NCI-H524 treated with DMSO at 0.1 percent for 48 hours (cell line): Measurements from ENCODE around the gene ABCA4.
"Not testable (repeated sequence)": the region's sequence is repeated elsewhere in the genome, so short reads cannot be mapped to it uniquely, and the experiment has no call there.

ENCODE experiments used
- DNase-seq: peaks from one replicate; lab custom pipeline; 2025; lab: John Stamatoyannopoulos, UW

Gene ABCA4

GRCh38 chr1:94120991-94121390 lies at the start of gene ABCA4:
ABCA4 (minus strand) TSS chr1:94121148; CDS start chr1:94121045, 103 bp downstream.
- DNase-seq = peak; percentile 69

DNA sequence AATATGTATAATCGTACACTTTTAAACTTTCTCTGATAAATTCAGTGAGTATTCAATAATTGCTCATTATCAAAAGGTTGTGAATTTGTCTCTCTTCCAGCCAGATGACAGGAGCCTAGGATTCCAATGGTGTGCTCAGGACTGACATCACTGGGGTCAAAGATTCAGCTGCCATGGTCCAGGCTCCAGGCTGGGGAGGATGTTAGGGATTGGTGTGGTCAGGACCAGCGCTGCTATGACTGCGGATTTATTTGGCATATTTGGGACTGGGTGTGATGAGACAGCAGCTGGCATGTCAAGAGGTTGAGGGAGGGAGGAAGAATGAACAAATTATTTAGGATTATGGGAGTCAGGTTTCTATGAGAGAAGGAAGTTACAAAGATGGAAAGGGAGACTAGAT lies 48.2 kb upstream of the ABCA4 start:
- DNase-seq = peak; percentile 84

- DNase-seq = no peak
Measured at GRCh38 chr1:94165843-94166242, 44.9 kb upstream of the ABCA4 start.

DNA sequence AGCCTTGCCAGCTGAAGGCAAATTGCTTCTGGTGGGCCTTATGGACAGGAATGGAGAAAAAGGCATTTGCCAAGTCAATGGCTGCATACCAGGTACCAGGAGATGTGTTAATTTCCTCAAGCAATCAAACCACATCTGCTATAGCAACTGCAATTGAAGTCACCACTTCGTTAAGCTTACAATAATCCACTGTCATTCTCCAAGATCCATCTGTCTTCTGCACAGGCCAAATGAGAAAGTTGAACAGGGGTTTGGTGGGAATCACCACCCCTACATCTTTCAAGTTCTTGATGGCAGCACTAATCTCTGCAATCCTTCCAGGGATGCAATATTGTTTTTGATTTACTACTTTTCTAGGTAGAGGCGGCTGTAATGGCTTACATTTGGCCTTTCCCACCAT lies 43.9 kb upstream of the ABCA4 start:
- peak; percentile 38 for DNase-seq

DNA sequence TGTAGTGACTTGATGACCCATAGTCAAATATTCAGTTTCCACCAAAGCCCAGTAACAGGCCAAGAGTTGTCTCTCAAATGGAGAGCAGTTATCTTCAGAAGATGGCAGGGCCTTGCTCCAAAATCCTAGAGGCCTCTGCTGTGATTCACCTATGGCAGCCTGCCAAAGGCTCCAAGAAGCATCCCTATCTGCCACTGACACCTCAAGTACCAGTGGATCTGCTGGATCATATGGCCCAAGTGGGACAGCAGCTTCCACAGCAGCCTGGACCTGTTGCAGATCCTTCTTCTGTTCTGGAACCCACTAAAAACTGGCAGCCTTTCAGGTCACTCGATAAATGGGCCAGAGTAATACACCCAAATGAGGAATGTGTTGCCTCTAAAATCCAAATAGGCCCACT lies 43.2 kb upstream of the ABCA4 start:
- not testable (repeated sequence) for DNase-seq

DNA sequence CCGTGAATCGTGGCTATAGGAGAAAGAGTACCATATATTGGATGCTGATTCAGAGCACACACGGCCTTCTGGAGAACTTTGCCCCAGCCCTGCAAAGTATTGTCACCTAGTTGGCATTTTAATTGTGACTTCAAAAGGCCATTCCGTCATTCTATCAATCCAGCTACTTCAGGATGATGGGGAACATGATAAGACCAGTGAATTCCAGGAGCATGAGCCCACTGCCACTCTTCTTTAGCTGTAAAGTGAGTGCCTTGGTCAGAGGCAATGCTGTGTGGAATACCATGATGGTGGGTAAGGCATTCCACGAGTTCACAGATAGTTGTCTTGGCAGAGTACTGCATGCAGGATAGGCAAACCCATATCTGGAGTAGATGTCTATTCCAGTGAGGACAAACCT lies 42.3 kb upstream of the ABCA4 start:
- not testable (repeated sequence) for DNase-seq

GRCh38 chr1:94160811-94161210 lies 39.9 kb upstream of the ABCA4 start:
- peak; percentile 95 for DNase-seq

GRCh38 chr1:94156096-94156625 lies 35.2 kb upstream of the ABCA4 start:
- DNase-seq = no peak

DNA sequence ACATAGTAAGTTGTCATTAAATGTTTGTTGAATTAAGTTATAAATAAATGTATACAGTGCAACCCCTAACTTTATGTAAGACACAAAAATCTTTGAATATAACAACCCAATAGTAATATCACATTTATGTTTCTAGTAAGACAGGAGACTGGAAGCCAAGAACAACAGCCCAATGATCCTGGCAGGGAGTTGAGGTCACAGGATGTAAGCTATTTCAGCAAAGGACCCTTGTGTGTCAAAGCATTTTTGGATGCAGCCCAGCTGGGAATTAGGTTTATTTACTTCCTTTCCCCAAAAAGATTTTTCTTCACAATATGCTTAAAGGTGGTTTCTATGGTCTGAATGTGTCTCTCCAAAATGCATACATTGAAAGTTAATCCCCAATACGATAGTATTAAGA lies 34.0 kb upstream of the ABCA4 start:
- no peak for DNase-seq

DNA sequence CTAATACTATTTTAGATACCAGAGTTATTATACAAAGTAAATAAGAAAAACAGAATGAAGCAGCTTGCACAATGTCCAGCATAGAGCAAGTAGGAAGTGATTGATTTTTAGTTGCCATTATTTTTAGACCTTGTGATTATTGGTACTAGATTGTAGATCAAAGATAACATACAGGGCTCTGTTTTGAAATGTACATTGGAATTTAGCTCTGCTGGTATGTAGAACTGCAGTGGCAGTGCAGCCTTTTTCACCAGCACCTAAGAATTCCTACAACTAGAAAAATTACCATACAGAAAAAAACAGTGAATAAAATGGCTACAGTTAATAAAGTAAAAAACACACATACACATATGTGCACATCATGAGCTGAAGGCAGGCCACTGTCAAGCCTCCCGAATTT lies 32.2 kb upstream of the ABCA4 start:
- DNase-seq = no peak

GRCh38 chr1:94149166-94149565 lies 28.2 kb upstream of the ABCA4 start:
- DNase-seq = not testable (repeated sequence)

DNA sequence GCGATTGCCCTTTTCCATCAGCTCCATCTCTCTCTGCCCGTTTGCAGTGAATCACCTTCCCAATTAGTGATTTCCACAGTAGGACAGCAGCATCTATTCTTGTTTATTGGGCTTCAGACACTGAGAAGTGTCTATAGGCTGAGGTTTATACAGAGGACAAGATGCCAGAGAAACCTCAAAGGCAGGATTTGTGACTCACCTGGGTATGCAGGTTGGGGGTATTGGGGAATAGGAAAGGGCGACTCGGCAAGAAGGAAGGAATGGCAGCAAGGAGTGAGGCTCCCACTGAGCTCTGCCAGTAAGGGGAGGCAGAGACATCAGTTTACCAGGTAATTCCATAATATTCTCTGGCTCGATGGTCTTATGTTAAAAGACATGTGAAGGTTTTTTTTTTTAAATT lies 25.3 kb upstream of the ABCA4 start:
- no peak for DNase-seq

DNA sequence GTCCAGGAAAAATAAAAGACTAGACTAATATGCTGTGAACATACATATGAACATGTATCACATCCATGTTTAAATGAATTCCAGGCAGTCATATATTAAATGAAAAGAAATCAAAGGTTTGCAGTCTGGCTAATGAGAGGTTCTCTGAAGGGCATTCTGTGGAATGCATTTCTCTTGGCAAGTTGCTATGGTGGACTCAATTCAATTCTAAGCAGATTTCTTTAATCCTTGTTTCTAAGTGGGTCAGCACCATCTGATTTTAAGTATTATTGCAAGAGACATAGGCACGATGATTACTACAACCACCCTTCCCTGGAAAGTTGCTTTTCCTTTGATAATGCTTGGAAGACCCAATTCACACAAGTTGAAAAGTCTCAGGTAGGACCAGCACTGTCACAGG lies 23.9 kb upstream of the ABCA4 start:
- DNase-seq = no peak

DNA sequence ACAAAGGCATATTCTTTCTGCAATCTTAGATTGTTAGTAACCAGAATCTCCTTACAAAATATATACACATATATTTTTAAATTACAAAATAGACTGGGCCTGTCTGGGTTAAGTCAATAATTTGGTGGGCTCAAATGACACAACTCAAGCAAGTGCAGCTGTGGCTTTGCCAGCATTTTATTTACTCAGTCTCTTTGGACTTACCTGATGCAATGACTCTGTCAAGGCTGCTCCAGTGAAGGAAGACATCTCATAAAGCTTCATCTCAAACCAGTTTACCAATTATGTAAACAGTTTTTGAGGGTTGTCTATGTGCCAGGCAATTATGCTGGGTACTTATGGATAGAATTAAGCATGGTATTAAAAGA lies 22.8 kb upstream of the ABCA4 start:
- DNase-seq = no peak

GRCh38 chr1:94143173-94143808 lies 22.3 kb upstream of the ABCA4 start:
- DNase-seq = no peak

- peak; percentile 26 for DNase-seq
Measured at GRCh38 chr1:94142583-94142982, 21.6 kb upstream of the ABCA4 start.

DNA sequence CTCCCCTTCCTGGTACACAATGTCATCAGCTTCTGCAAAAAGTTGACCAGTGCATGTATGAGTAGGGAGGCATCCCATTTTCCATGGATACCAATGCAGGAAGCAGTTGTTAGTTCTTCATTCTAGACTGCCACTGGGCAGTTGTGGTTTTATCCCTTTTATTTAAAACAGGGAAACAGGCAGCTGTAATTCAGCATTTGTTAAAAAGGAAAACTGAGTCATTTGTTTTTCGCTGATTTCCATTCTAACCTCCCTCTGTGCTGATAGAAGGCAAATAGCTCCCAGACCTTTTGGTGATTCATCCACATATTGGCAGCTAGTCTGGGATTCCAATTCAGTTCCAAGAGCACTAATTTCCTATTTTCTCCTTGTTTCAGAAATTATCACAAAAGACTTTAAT lies 21.1 kb upstream of the ABCA4 start:
- DNase-seq = no peak

GRCh38 chr1:94132111-94132510 lies 11.2 kb upstream of the ABCA4 start:
- DNase-seq = no peak

DNA sequence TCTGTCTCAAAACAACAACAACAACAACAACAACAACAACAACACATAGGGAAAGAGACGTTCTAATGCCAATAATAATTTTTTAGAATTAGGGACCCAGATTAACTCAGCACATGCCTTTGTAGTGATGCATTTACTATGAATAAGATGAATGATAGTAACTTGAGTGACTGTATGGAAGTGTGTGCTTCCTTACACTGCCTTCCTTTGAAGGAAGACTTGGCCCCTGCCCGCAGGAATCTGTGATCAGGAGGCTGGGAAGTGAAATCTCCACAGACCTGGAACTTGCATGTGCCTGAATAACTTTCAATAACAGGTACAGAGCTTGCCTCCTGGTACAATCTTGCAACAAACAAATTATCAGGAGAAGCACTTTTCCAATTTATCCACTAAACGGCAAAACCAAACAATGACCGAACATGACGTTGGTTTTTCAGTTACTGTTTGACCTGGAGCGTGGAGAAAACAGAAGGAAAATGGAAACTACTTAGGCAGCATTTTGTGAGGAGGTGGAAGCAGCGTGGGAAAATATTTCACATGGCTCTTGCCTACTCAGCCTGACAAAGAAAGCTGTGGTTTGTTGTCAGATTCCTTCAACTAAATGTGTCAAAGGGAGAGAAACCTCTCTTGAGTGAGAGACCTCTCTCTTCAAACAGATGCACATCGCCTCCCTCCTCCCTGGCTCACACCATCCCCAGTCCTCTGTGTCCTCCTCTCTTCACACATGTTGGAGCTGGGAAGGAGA lies 10.1 kb upstream of the ABCA4 start:
- no peak for DNase-seq

DNA sequence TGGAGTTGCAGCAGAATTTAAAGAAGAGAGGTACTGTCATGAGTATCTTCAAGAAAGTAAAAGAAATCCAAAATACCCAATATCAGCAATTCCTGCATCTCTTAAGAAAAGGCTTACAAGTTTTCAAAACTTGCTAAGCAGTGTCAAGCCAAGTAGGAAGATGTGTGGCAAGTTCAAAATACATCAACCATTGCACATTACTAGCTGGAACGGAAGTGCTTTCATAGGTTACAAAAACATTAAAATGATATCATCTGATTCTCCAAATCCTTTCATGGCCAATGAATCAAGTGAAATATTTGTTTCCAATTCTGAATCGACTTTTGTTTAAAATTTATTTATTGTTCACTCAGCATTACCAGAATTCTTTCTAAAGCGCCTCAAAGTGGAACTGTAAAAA lies 5.7 kb upstream of the ABCA4 start:
- no peak for DNase-seq

GRCh38 chr1:94125551-94126514 lies 4.9 kb upstream of the ABCA4 start:
- peak; percentile 74 for DNase-seq

- no peak for DNase-seq
Measured at GRCh38 chr1:94124538-94124937, 3.6 kb upstream of the ABCA4 start.
